CD4-positive, alpha-beta memory T cell (primary cell): ENCODE measurements around the gene PSMF1. TPM values are rescaled to one million over a fixed set of nuclear protein-coding genes. Genes with fewer than 3 reads are reported as not detected.

Experiments
- CTCF ChIA-PET: fragments of 350-600 bp; sonication (Branson Sonifier 250); formaldehyde crosslinking; loops from one replicate; lab custom pipeline; 2021; ENCODE audit warnings: inconsistent platforms; ENCODE audit not compliant: partially characterized antibody; lab: Charles Lee
- POLR2A ChIA-PET: fragments of 350-600 bp; sonication (Branson Sonifier 250); formaldehyde crosslinking; loops from one replicate; lab custom pipeline; 2021; ENCODE audit not compliant: partially characterized antibody; lab: Charles Lee
- DNase-seq, 5 donors: peaks; one replicate each; pipeline versions ENCODE4 v3.0.0 to v3.0.0-alpha.2; 2020 to 2022; ENCODE audit warnings: mixed read lengths in 1 of 5
- H3K27ac ChIP-seq: one replicate; pipeline ENCODE4 v1.7.0; 2013; ENCODE audit warnings: low read depth, low read length
- H3K27me3 ChIP-seq: 2 replicates; pipeline ENCODE4 v1.7.0; 2013; ENCODE audit warnings: mild to moderate bottlenecking, low read length, moderate library complexity; ENCODE audit not compliant: insufficient read depth
- H3K36me3 ChIP-seq: 2 replicates; pipeline ENCODE4 v1.7.0; 2013; ENCODE audit warnings: mild to moderate bottlenecking, low read length, moderate library complexity; ENCODE audit not compliant: insufficient read depth
- H3K4me1 ChIP-seq: 2 replicates; pipeline ENCODE4 v1.7.0; 2013; ENCODE audit warnings: mild to moderate bottlenecking, low read length, moderate library complexity; ENCODE audit not compliant: insufficient read depth
- H3K4me3 ChIP-seq, 2 donors: one replicate each; pipeline ENCODE4 v1.7.0; 2013; ENCODE audit warnings: low read length in 2 of 2, mild to moderate bottlenecking in 1 of 2
- H3K9me3 ChIP-seq, 2 donors: one replicate each; pipeline ENCODE4 v1.7.0; 2013; ENCODE audit warnings: low read length in 2 of 2, control low read depth in 1 of 2; ENCODE audit not compliant: control insufficient read depth in 1 of 2
- H3K27ac Mint-ChIP-seq, 7 donors: one replicate each; pipeline ENCODE4 v1.8.0; 2020 to 2021; ENCODE audit warnings: mixed read lengths in 7 of 7, mild to moderate bottlenecking in 6 of 7, inconsistent platforms in 3 of 7, moderate library complexity in 3 of 7
- H3K27me3 Mint-ChIP-seq, 2 donors: one replicate each; pipeline ENCODE4 v1.8.0; 2020 to 2021; ENCODE audit warnings: mixed read lengths in 2 of 2
- H3K36me3 Mint-ChIP-seq, 2 donors: one replicate each; pipeline ENCODE4 v1.8.0; 2020 to 2021; ENCODE audit warnings: mixed read lengths in 2 of 2, inconsistent platforms in 1 of 2, mild to moderate bottlenecking in 1 of 2
- H3K4me1 Mint-ChIP-seq, 4 donors: one replicate each; pipeline ENCODE4 v1.8.0; 2020 to 2021; ENCODE audit warnings: mixed read lengths in 4 of 4, mild to moderate bottlenecking in 1 of 4
- H3K4me3 Mint-ChIP-seq, 8 donors: one replicate each; pipeline ENCODE4 v1.8.0; 2020 to 2021; ENCODE audit warnings: mixed read lengths in 8 of 8, mild to moderate bottlenecking in 7 of 8, moderate library complexity in 6 of 8, inconsistent platforms in 3 of 8
- H3K9me3 Mint-ChIP-seq, 8 donors: one replicate each; pipeline ENCODE4 v1.8.0; 2020 to 2021; ENCODE audit warnings: mixed read lengths in 8 of 8, mild to moderate bottlenecking in 5 of 8, inconsistent platforms in 3 of 8, moderate library complexity in 1 of 8
- intact Hi-C: fragments of 100-400 bp; cut with micrococcal nuclease; formaldehyde crosslinking; loops from one replicate; pipeline ENCODE4 v1.15.1; 2023
- polyA plus RNA-seq, 2 donors: library from polyadenylated mRNA; unstranded; fragments of 300-500 nt; fragmentation: Illumina TruSeq; gene quantifications; one replicate each; pipeline ENCODE4 v1.2.3, GENCODE V29; 2021
- total RNA-seq, 2 experiments: library from RNA; stranded (reverse); gene quantifications; one replicate each; pipeline ENCODE4 v1.2.3, GENCODE V29; 2021

PSMF1 gene
- total and polyA plus RNA-seq, 4 experiments from 2014 or later, result 118 to 189 (median 128) TPM

DNA sequence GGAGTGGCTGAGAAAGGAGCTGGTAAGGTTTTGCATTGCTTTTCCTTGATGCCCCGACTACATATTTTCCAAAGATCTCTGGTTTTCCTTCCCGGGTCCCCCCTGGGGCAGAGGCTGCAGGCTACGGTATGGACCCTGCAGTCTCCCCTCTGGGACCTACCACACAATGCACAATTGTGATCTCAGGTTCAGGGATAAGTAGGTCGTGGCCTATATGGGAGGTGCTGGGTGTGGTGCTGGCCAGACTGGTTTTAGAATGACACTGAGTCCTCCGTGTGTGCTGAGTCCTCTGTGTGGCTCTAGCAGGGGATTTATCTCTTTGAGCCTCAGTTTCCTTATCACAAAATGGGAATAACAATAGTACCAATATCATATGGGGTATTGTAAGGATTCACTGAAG is 85.2 kb downstream of the PSMF1 start:
- intact Hi-C loops, result no loop called here
- peaks cover 1 to 3% of the 10 kb centered on the region in 2 donors for H3K27me3 Mint-ChIP-seq
- no peak overlapping the region for H3K27ac Mint-ChIP-seq
- Histone ChIP-seq H3K27me3 (no peaks in the 10 kb centered on the region), H3K4me3 (no peak overlapping the region), H3K9me3 (no peaks in the 10 kb centered on the region), H3K4me1 (no peaks in the 10 kb centered on the region), H3K36me3 (no peaks in the 10 kb centered on the region), H3K27ac (no peak overlapping the region)
- no peak for DNase-seq
- H3K9me3 Mint-ChIP-seq, result no peaks in the 10 kb centered on the region
- H3K4me1 Mint-ChIP-seq, result peaks cover 0 to 6% (median 5%) of the 10 kb centered on the region in 4 donors
- ChIA-PET POLR2A (no interaction called here), CTCF (interaction anchor here (1.4 kb wide), 1 partner anchor 10 kb away, joined by 5 read pairs; no protein-coding TSS in a partner anchor)
- H3K36me3 Mint-ChIP-seq, result no peaks in the 10 kb centered on the region
- no peak overlapping the region for H3K4me3 Mint-ChIP-seq

DNA sequence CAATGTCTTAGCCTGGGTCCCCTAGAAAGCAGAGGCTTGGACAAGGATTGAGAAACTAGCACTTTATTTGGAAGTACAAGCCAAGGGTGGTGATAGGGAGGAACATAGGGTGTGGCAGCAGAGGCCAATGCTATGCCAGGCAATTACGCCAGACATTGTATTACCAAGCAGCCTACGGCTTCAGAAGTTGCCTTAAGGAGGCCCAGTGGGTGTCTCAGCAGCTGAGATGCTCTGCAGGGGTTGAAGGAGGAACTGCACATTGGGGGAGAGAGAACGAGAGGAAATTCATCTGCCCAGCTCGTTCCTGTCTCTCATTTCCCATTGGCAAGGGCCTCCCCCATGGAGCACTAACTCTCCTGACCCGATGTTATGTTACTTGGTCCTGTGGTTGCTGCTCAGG is 85.7 kb downstream of the PSMF1 start:
- ChIA-PET POLR2A (no interaction called here), CTCF (interaction anchor here (1.4 kb wide), 1 partner anchor 9 kb away, joined by 5 read pairs; no protein-coding TSS in a partner anchor)
- Histone ChIP-seq H3K9me3 (no peaks in the 10 kb centered on the region), H3K4me3 (no peak overlapping the region), H3K36me3 (no peaks in the 10 kb centered on the region), H3K27ac (no peak overlapping the region), H3K4me1 (no peaks in the 10 kb centered on the region), H3K27me3 (no peaks in the 10 kb centered on the region)
- no peak for DNase-seq
- H3K27me3 Mint-ChIP-seq, result peaks cover 1 to 3% of the 10 kb centered on the region in 2 donors
- intact Hi-C loops, result no loop called here
- no peaks in the 10 kb centered on the region for H3K36me3 Mint-ChIP-seq
- H3K9me3 Mint-ChIP-seq, result no peaks in the 10 kb centered on the region
- H3K4me3 Mint-ChIP-seq, result no peak overlapping the region
- no peak overlapping the region for H3K27ac Mint-ChIP-seq
- peaks cover 0 to 6% (median 4%) of the 10 kb centered on the region in 4 donors for H3K4me1 Mint-ChIP-seq

DNA sequence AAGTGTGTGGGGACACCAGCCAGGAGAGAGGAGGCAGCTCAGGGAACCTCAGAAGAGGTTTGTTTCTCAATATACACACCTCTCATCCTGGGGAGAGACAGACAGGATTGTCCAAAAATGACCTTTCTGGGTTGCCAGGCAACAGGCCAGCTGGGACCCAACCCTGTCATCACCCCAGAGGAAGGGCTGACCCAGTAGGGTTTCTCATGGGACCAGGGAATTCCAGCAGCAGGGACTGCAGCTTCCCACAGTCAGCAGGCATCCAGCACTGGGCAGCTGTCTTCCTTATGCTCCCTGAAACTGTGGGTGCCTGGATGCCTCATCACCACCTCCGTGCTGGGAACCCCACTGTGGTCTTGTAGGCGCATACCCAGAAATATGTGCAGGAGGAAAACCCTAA is 86.2 kb downstream of the PSMF1 start:
- H3K27me3 ChIP-seq, result no peaks in the 10 kb centered on the region
- no peaks in the 10 kb centered on the region for H3K36me3 ChIP-seq
- Mint-ChIP-seq H3K9me3 (no peaks in the 10 kb centered on the region), H3K4me1 (peaks cover 0 to 6% (median 4%) of the 10 kb centered on the region in 4 donors), H3K27ac (no peak overlapping the region), H3K27me3 (peaks cover 2 to 4% of the 10 kb centered on the region in 2 donors), H3K4me3 (no peak overlapping the region), H3K36me3 (no peaks in the 10 kb centered on the region)
- no peaks in the 10 kb centered on the region for H3K4me1 ChIP-seq
- no peak for DNase-seq
- H3K27ac ChIP-seq, result no peak overlapping the region
- no peak overlapping the region for H3K4me3 ChIP-seq
- POLR2A ChIA-PET, result no interaction called here
- CTCF ChIA-PET, result interaction anchor here (1.4 kb wide), 1 partner anchor 9 kb away, joined by 5 read pairs; no protein-coding TSS in a partner anchor
- no peaks in the 10 kb centered on the region for H3K9me3 ChIP-seq
- intact Hi-C loops, result no loop called here

DNA sequence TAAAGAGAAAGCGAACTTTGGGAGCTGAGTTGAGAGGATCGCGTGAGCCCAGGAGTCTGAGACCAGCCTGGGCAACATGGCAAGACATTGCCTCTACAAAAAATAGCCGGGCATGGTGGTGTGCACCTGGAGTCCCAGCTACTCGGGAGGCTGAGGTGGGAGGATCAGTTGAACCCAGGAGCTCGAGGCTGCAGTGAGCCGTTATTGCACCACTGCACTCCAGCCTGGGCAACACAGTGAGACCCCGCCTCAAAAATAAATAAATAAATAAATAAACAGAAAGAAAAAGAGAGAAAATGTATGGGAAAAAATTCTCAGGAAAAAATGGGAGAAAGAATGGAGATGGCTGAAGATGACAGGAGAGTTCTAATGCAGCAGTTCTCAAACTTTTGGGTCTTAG is 87.4 kb downstream of the PSMF1 start:
- Histone ChIP-seq H3K4me1 (no peaks in the 10 kb centered on the region), H3K9me3 (no peaks in the 10 kb centered on the region), H3K27ac (no peak overlapping the region), H3K36me3 (no peaks in the 10 kb centered on the region), H3K4me3 (no peak overlapping the region), H3K27me3 (no peaks in the 10 kb centered on the region)
- intact Hi-C loops, result no loop called here
- Mint-ChIP-seq H3K9me3 (no peaks in the 10 kb centered on the region), H3K4me1 (no peaks in the 10 kb centered on the region), H3K27ac (no peak overlapping the region), H3K4me3 (no peak overlapping the region), H3K36me3 (no peaks in the 10 kb centered on the region), H3K27me3 (peaks cover 3 to 4% of the 10 kb centered on the region in 2 donors)
- POLR2A ChIA-PET, result no interaction called here
- no peak for DNase-seq
- CTCF ChIA-PET, result interaction anchor here (0.9 to 1.3 kb wide), 2 partner anchors 232 to 250 kb away, joined by 3 read pairs; no protein-coding TSS in a partner anchor

DNA sequence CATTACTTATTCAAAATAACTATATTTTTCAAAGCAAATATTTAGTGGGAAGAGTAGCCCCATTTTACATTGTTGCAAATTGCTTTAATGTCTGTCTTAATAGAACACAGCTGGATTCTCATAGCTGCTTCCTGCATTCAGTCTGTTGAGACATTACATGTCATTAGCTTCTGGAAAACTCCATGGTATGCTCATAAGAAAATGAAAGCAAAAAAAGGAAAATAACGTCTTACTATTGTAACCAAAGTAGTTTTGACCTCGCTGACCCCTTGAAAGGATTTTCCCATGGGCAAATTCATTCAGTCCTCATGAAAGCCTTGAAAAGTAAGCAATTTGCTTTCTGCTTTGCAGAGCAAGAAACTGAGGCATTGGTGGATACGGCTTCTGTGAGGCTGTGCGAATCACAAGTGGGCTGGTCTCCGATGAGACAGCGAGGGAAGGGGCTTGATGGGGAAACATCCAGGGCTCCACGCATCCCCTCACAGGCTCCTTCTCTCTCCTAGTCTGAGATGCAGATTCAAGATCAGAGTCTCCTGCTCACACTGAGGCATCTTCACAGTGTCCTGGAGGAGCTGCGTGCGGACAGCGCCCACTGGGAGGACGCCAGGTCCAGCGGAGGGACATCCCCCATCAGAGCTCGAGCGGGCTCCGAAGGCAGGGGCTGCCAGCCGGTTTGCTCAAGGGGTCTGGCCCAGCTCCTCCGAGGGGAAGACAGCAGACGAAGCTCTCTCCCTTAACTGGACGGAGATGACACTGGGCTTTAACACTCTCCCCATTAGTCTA is 88.2 kb downstream of the PSMF1 start:
- Mint-ChIP-seq H3K9me3 (no peaks in the 10 kb centered on the region), H3K4me3 (no peak overlapping the region), H3K27ac (no peak overlapping the region), H3K36me3 (no peaks in the 10 kb centered on the region), H3K4me1 (no peaks in the 10 kb centered on the region), H3K27me3 (peaks cover 4 to 5% of the 10 kb centered on the region in 2 donors)
- ChIA-PET POLR2A (no interaction called here), CTCF (interaction anchor here (1.1 to 1.3 kb wide), 2 partner anchors 16 to 251 kb away, joined by 3 read pairs; no protein-coding TSS in a partner anchor)
- no peaks in the 10 kb centered on the region for H3K36me3 ChIP-seq
- no peaks in the 10 kb centered on the region for H3K9me3 ChIP-seq
- intact Hi-C loops, result no loop called here
- H3K27me3 ChIP-seq, result no peaks in the 10 kb centered on the region
- no peak for DNase-seq
- H3K4me3 ChIP-seq, result no peak overlapping the region
- H3K27ac ChIP-seq, result no peak overlapping the region
- no peaks in the 10 kb centered on the region for H3K4me1 ChIP-seq

DNA sequence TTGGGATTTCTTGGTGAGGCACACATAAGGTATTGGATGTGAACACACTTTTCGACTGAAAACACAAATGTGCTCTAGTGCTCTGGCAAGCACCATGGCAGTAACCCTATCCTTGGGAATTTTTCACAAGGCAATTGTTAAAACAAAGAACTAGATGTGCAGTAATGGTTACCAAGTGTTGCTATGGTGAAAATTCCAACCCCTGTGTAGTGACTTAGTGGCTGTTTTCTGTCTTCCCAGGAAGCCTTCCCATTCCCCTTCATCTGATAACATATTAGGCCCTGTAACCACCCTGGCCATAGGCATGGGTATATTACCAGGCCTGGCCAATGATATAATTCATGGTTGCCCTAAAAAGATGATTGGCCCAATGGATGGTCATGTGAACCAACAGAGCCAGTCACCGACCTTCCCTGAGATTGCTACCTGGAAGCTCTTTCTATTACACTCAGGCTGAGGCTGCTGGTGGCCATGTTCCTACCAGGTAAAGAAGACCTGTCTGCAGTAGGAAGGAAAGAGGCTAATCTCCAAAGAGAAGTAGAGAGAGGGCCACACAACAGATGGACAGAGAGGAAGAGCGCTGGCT is 89.0 kb downstream of the PSMF1 start:
- Histone ChIP-seq H3K4me1 (no peaks in the 10 kb centered on the region), H3K4me3 (no peak overlapping the region), H3K9me3 (no peaks in the 10 kb centered on the region), H3K27ac (no peak overlapping the region), H3K27me3 (no peaks in the 10 kb centered on the region), H3K36me3 (no peaks in the 10 kb centered on the region)
- ChIA-PET CTCF (interaction anchor here (0.6 to 1.3 kb wide), 3 partner anchors 16 to 252 kb away, joined by 3 read pairs; no protein-coding TSS in a partner anchor), POLR2A (no interaction called here)
- H3K4me3 Mint-ChIP-seq, result no peak overlapping the region
- H3K9me3 Mint-ChIP-seq, result no peaks in the 10 kb centered on the region
- intact Hi-C loops, result no loop called here
- H3K27me3 Mint-ChIP-seq, result peaks cover 4 to 5% of the 10 kb centered on the region in 2 donors
- no peak overlapping the region for H3K27ac Mint-ChIP-seq
- DNase-seq, result no peak
- peaks cover 0 to under 1% (median 0%) of the 10 kb centered on the region in 4 donors for H3K4me1 Mint-ChIP-seq
- H3K36me3 Mint-ChIP-seq, result no peaks in the 10 kb centered on the region
